Measurements from ENCODE around the gene ELAVL3. TPM values are rescaled to one million over a fixed set of nuclear protein-coding genes. Genes with fewer than 3 reads are reported as not detected.
"Not testable (repeated sequence)": the region's sequence is repeated elsewhere in the genome, so short reads cannot be mapped to it uniquely, and the experiment has no call there.

The ELAVL3 gene
- total and polyA plus RNA-seq, 8 donors: 0.10 to 11.0 (median 1.5) TPM; not detected in 3

DNA sequence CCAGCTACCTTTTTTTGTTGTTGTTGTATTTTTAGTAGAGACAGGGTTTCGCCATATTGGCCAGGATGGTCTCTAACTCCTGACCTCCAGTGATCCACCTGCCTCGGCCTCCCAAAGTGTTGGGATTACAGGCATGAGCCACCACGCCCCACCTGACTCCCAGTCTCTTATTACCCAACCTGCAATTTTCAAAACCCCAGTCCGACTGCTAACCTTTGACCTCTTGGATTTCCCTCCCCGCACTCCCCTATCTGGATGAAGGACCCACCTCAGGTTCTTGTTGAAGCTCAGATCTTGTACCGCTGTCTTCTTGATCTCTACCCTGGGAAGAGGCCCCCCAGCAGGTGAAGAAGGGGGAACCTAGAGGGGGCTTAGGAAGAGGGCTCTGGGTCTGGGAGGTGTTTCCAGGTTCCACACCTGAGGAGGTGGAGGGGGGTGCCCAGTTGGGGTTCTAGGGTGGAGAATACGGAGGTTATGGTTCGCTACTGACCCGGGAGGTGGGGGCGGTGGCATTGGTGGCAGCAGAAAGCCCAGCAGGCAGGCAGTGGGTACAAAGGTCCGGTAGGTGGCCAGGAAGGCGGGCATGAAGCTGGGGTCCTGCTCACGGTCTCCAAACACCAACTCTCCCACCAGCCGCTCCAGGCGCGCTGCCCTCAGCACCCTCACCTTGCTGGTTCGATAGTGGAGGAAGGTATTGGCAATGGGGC lies 64.3 kb downstream of the ELAVL3 start:
- TF ChIP-seq EP300 (IDR thresholded peaks at IDR 0.05) (no peak), POLR2A (IDR thresholded peaks at IDR 0.05) (no peak), POLR2AphosphoS5 (IDR thresholded peaks at IDR 0.05) (no peak)
- TF ChIP-seq, protein P1, sequence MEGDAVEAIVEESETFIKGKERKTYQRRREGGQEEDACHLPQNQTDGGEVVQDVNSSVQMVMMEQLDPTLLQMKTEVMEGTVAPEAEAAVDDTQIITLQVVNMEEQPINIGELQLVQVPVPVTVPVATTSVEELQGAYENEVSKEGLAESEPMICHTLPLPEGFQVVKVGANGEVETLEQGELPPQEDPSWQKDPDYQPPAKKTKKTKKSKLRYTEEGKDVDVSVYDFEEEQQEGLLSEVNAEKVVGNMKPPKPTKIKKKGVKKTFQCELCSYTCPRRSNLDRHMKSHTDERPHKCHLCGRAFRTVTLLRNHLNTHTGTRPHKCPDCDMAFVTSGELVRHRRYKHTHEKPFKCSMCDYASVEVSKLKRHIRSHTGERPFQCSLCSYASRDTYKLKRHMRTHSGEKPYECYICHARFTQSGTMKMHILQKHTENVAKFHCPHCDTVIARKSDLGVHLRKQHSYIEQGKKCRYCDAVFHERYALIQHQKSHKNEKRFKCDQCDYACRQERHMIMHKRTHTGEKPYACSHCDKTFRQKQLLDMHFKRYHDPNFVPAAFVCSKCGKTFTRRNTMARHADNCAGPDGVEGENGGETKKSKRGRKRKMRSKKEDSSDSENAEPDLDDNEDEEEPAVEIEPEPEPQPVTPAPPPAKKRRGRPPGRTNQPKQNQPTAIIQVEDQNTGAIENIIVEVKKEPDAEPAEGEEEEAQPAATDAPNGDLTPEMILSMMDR (IDR thresholded peaks at IDR 0.05): no peak
- 92 to 98% (median 95%) methylated on average over 17 of the region's 17 CpGs for WGBS, 5 donors
- peaks cover 22 to 37% (median 29%) of the 10 kb centered on the region in 4 donors for H3K4me1 ChIP-seq
- DNase-seq: no peak
- H3K9me3 ChIP-seq: no peaks in the 10 kb centered on the region
- peaks cover 0 to 3% (median 0%) of the 10 kb centered on the region in 4 donors for H3K36me3 ChIP-seq
- H3K27ac ChIP-seq: no peak overlapping the region
- H3K27me3 ChIP-seq: peaks cover 6 to 52% (median 22%) of the 10 kb centered on the region in 3 donors
- H3K4me3 ChIP-seq: no peak overlapping the region
- intact Hi-C loops (cut with DNase I; ENCODE audit: low total_unique reads): no loop called here

DNA sequence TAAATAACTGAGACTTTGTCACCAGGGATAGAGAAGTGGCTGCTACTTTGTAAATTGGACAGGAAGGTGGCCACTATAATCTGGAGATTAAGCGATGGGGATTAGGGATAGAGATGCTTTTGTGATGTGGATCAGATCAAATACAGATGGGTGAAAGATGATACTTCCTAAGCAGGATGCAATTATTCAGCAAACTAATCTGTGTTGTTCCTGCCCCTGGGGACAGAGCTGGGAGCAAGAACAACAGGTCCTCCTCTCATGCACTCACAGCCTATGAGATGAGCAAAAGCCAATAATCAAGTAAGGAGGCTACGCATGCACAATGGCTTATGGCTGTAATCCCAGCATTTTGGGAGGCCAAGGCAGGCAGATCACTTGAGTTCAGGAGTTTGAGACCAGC lies 66.3 kb downstream of the ELAVL3 start:
- no peak for TF ChIP-seq EP300 (IDR thresholded peaks at IDR 0.05)
- intact Hi-C loops (cut with DNase I; ENCODE audit: low total_unique reads): no loop called here

DNA sequence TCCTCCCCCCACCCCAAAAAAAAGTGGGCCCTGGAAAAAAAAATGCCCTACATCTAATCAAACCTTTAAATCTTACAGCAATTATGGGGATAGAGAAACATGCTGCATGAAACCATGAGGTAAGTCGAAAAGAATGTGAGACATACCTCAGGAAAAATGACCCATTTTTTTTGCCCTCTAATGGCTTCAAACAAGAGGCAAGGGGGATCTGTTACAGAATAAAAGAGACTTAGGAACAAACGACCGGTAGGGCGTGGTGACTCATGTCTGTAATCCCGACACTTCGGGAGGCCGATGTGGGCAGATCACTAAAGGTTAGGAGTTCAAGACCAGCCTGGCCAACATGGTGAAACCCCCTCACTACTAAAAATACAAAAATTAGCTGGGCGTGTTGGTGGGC lies 70.2 kb downstream of the ELAVL3 start:
- Histone ChIP-seq H3K27ac (no peak overlapping the region), H3K4me1 (peaks cover 0 to 6% (median 4%) of the 10 kb centered on the region in 4 donors), H3K27me3 (peaks cover 0 to 25% (median 0%) of the 10 kb centered on the region in 3 donors), H3K36me3 (peaks cover 0 to 27% (median 13%) of the 10 kb centered on the region in 4 donors), H3K9me3 (no peaks in the 10 kb centered on the region), H3K4me3 (no peak overlapping the region)
- TF ChIP-seq POLR2A (IDR thresholded peaks at IDR 0.05) (no peak), EP300 (IDR thresholded peaks at IDR 0.05) (no peak)
- TF ChIP-seq, protein P1 (IDR thresholded peaks at IDR 0.05): no peak
- WGBS, 5 donors: 66 to 89% (median 80%) methylated on average over 8 of the region's 8 CpGs
- intact Hi-C loops (cut with DNase I; ENCODE audit: low total_unique reads): no loop called here
- DNase-seq: no peak

More for the DNA sequence above, 66.3 kb downstream of the ELAVL3 start:
- no peak for DNase-seq
- peaks cover 0 to 20% (median 1%) of the 10 kb centered on the region in 4 donors for H3K36me3 ChIP-seq
- WGBS, 5 donors: 74 to 96% (median 92%) methylated on average over 2 of the region's 2 CpGs
- H3K27ac ChIP-seq: no peak overlapping the region
- H3K27me3 ChIP-seq: peaks cover 0 to 33% (median 10%) of the 10 kb centered on the region in 3 donors
- no peak overlapping the region for H3K4me3 ChIP-seq
- peaks cover 5 to 19% (median 14%) of the 10 kb centered on the region in 4 donors for H3K4me1 ChIP-seq
- H3K9me3 ChIP-seq: no peaks in the 10 kb centered on the region

DNA sequence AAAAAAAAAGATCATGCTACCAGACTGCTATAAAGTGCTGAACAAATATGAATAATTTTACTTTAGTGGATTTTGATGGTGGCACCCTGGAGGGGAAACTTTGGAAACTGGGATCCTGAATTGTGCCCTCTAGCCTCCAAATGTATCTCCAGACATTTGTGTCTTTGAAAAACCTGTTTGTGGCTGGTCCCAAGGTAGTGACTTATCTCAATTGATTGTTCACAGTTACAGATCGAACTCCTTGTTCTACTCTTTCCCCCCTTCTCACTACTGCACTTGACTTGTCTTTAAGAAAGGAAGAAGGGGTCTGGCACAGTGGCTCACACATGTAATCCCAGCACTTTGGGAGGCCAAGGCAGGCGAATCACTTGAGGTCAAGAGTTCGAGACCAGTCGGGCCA lies 72.3 kb downstream of the ELAVL3 start:
- H3K27ac ChIP-seq: no peak overlapping the region
- intact Hi-C loops (cut with DNase I; ENCODE audit: low total_unique reads): no loop called here
- H3K4me3 ChIP-seq: no peak overlapping the region
- H3K36me3 ChIP-seq: peaks cover 0 to 35% (median 13%) of the 10 kb centered on the region in 4 donors
- 83 to 93% (median 90%) methylated on average over 4 of the region's 4 CpGs for WGBS, 5 donors
- DNase-seq: no peak
- no peaks in the 10 kb centered on the region for H3K9me3 ChIP-seq
- H3K27me3 ChIP-seq: peaks cover 0 to 25% (median 0%) of the 10 kb centered on the region in 3 donors
- no peak for TF ChIP-seq EP300 (IDR thresholded peaks at IDR 0.05)
- TF ChIP-seq POLR2A (IDR thresholded peaks at IDR 0.05): no peak
- TF ChIP-seq, protein P1 (IDR thresholded peaks at IDR 0.05): no peak
- TF ChIP-seq POLR2AphosphoS5 (IDR thresholded peaks at IDR 0.05): no peak
- peaks cover 0 to 6% (median 4%) of the 10 kb centered on the region in 4 donors for H3K4me1 ChIP-seq

DNA sequence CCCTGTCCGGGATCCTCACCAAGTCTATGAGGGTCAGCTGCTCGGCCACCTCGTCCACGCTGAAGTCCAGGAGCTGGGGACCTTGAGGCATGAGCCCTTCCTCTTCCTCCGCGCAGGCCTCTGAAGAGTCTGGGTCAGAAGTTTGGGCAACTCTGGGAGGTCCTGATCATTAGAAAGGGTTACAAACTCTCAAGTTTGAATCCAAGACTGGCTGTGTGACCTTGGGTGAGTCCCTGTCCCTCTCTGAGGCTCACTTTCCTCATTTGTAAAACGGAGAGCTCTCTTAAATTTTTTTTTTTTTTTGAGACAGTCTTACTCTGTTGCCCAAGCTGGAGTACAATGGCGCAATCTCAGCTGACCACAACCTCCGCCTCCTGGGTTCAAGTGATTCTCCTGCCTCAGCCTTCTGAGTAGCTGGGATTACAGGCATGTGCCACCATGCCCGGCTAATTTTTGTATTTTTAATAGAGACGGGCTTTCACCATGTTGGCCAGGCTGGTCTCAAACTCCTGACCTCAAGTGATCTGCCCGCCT lies 74.1 kb downstream of the ELAVL3 start:
- WGBS, 5 donors: 82 to 92% (median 90%) methylated on average over 12 of the region's 12 CpGs
- DNase-seq; H3K4me3 ChIP-seq; H3K4me1 ChIP-seq; intact Hi-C loops (cut with DNase I; ENCODE audit: low total_unique reads); H3K27ac ChIP-seq; H3K9me3 ChIP-seq: not testable (repeated sequence)
- peaks cover 0 to 25% (median 0%) of the 10 kb centered on the region in 3 donors for H3K27me3 ChIP-seq
- peaks cover 0 to 48% (median 25%) of the 10 kb centered on the region in 4 donors for H3K36me3 ChIP-seq

Measured in stomach (tissue), 9 donors.